Ishikawa (cell line): ENCODE results near the gene DPP4.

Experiments used
- CEBPB ChIP-seq: IDR thresholded peaks from 2 replicates; pipeline ENCODE4 v1.6.1; 2012
- CREB1 ChIP-seq: IDR thresholded peaks from 2 replicates; pipeline ENCODE4 v1.6.1; 2012; ENCODE audit warnings: low read depth
- MAX ChIP-seq: IDR thresholded peaks from 2 replicates; pipeline ENCODE4 v1.6.1; 2012
- REST ChIP-seq: IDR thresholded peaks from 2 replicates; pipeline ENCODE4 v1.6.1; 2012; ENCODE audit warnings: low read depth, mild to moderate bottlenecking
- TAF1 ChIP-seq: IDR thresholded peaks from 2 replicates; pipeline ENCODE4 v1.6.1; 2012; ENCODE audit warnings: low read depth, mild to moderate bottlenecking
- USF1 ChIP-seq: IDR thresholded peaks from 2 replicates; pipeline ENCODE4 v1.6.1; 2012

GRCh38 chr2:161965994-161966393 lies 108.0 kb downstream of the DPP4 start:
- TF ChIP-seq MAX (no peak), REST (no peak), TAF1 (no peak), CREB1 (no peak), CEBPB (no peak), USF1 (no peak)
